K562 (cell line): Measurements from ENCODE around the gene C4orf51.

Source experiments
- FOXJ3 ChIP-seq: sonication (generic); formaldehyde crosslinking; IDR thresholded peaks from 2 replicates; pipeline ENCODE4 v1.4.0; 2020; ENCODE audit warnings: mild to moderate bottlenecking, missing genetic modification reagents
- FOXK1 ChIP-seq: sonication (generic); formaldehyde crosslinking; IDR thresholded peaks from 2 replicates; pipeline ENCODE4 v1.8.0; 2022; ENCODE audit warnings: missing genetic modification reagents, mild to moderate bottlenecking, borderline replicate concordance
- KDM1A ChIP-seq, 2 experiments: fragments of 450-650 bp; IDR thresholded peaks; 2 replicates each; pipeline ENCODE4 v1.6.1; 2016; ENCODE audit warnings: mild to moderate bottlenecking in 2 of 2
- NFE2 ChIP-seq: IDR thresholded peaks from 2 replicates; pipeline ENCODE4 v1.6.1; 2014; ENCODE audit warnings: antibody characterized with exemption, low read depth
- POLR2A ChIP-seq: fragments of 450-650 bp; conservative IDR thresholded peaks from 2 replicates; pipeline ENCODE4 v1.6.1; 2016
- RBFOX2 ChIP-seq: fragments of 200-400 bp; formaldehyde crosslinking; IDR thresholded peaks from 2 replicates; pipeline ENCODE4 v1.6.1; 2017; ENCODE audit warnings: low read depth, mild to moderate bottlenecking, low read length, moderate library complexity

- TF ChIP-seq KDM1A (IDR thresholded peaks at IDR 0.05), result no peak
- no peak for TF ChIP-seq POLR2A
- TF ChIP-seq RBFOX2, result no peak
- no peak for TF ChIP-seq FOXJ3 (CRISPR knock-in tag)
- no peak for TF ChIP-seq NFE2
- no peak for TF ChIP-seq FOXK1
Measured at GRCh38 chr4:145739845-145740244, 59.9 kb downstream of the C4orf51 start.
